ENCODE measurements around the gene FKBP14.
"Not testable (repeated sequence)": the region's sequence is repeated elsewhere in the genome, so short reads cannot be mapped to it uniquely, and the experiment has no call there.

The FKBP14 gene, protein sequence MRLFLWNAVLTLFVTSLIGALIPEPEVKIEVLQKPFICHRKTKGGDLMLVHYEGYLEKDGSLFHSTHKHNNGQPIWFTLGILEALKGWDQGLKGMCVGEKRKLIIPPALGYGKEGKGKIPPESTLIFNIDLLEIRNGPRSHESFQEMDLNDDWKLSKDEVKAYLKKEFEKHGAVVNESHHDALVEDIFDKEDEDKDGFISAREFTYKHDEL

DNA sequence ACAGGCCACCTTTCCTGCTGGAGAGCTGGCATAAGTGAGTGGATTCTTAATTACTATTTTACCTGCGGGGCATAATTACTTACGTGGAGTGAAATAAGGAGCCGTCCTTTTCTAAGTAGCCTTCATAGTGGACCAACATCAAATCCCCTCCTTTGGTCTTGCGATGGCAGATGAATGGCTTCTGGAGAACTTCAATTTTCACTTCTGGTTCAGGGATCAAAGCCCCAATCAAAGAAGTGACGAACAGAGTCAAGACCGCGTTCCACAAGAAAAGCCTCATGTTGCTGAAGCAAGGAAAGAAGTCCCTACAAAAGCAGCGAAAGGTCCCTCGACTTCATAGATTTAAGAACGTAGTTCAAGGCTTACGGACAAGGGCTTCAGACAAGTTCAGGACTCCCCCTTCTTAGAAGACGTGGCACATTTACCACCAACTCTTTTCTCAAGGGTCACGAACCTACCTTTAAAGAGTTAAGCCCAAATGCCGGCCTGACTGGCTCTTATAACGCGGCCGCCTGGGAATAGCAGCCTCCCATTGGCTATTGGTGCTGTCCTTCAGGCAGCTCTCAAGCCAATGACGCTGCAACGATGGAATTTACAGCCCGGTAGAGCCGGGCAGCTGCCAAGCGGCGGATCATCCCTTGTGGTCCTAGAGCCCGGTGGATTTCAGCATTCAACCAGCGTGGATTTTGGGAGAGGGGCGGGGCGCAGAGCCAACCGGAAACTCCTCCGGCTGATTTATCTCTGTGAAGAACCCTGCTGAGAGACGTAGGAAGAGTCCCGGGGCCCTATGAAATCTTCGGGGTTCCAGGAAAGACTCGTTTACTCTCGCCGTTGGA is at the start of gene FKBP14:
Gene FKBP14, minus strand, starts transcription at position 474 of the 836 bp plus-strand sequence. Its CDS starts 194 bp downstream, at position 280.
- peak; percentile 99 for DNase-seq

DNA sequence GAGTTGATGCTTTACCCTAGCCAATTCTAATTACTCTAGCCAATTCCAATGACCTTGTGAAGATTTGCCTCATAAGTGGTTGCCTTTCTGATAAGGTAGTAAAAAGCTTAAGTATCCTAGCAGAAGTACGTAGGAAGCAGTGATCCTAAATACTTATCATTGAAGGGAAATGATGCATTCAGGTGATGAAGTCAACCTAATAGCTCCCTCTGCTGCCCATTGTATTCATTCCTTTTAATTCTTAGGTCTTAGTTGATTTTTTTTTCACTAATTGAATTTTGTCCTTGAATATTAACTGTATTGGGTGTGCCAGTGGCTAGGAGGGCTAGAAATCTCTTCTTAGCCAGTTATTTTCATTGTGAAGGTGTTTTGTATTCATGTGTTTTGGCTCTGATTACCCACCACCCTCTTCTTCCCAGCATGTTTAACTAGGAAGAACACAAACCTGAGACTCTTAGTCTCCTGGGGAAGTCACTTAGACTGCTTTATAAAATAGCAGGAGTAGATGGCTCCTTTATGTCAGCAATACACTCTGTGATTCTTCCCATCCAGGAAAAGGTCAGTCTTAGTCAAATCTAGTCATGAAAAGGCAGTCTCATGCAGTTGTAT is 48.0 kb upstream of the FKBP14 start:
- DNase-seq = peak; percentile 11

- no peak for DNase-seq
Measured at GRCh38 chr7:30072735-30073134, 46.2 kb upstream of the FKBP14 start.

DNA sequence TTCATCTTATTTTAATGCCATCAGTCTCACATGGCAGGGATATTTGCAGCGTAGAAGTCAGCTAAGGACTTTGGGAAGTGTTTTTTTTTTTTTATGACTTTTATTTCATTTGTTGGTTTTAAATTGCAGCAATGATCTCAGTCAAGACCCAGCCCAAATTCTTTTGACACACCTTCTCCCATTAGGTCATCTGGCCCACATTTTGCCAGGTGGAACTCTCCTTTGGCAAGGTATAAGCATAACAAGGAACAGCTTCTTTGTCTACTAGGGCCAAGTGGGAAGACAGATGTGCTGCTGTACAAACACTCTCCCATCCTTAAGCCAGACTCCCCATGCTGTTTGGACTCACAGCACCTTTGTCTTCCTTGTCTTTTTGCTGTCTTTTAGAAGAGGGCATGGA is 43.5 kb upstream of the FKBP14 start:
- no peak for DNase-seq

DNA sequence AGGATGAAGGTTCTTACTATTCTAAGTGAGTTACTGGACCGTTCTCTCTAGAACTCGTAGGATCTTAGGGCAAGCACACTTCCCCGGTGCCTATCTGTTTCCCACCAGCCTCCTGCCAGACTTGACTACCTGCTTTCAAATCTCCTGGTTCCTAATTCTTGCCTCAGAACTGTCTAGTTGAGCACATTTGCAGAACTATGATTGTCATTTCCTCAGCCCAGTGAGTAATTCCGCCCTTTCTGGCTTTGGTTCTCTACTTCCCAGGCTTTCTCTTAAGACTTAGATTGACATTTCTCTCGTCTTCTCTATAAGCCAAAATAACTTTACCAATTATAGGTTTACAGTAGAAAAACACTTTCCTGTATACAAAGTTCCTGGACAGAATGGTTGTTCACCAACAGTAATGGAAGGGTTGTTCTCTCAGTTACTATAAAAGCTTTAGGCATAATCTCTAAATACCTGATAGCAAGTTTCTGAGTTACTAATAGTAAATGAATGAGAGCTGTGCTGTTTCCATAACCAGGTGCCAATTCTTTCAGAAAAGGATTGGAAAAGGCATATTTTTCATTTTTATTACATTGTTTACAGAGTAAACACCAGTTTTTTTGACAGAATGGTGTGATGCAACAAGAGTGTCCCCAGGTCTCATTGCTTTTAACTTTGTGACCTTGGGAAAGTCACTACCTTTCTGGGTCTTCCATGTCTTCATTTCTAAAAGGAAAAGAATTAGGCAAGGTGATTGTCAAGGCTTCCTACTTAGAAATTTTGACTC is 42.8 kb upstream of the FKBP14 start:
- DNase-seq = no peak

GRCh38 chr7:30068117-30068516 is 41.6 kb upstream of the FKBP14 start:
- no peak for DNase-seq

DNA sequence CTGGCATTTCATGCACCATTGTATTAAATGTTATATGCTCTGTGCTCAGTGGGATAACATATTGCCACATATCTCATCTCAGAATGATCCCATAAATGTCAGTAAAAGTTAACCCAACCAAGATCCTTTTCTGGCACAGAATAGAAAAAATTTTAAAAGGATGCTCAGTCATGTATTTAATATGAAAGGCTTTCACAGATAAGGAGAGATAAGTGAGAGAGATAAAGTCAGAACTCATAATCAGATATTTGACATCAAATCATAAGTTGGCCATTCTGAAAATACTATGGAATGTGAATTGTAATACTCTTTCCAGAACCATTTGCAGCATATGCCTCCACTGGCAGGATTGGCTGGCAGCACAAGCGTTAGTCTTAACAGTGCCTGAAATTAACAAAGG is 40.2 kb upstream of the FKBP14 start:
- no peak for DNase-seq

- DNase-seq = no peak
Measured at GRCh38 chr7:30065746-30066145, 39.2 kb upstream of the FKBP14 start.

- DNase-seq = peak; percentile 45
Measured at GRCh38 chr7:30062587-30062986, 36.1 kb upstream of the FKBP14 start.

DNA sequence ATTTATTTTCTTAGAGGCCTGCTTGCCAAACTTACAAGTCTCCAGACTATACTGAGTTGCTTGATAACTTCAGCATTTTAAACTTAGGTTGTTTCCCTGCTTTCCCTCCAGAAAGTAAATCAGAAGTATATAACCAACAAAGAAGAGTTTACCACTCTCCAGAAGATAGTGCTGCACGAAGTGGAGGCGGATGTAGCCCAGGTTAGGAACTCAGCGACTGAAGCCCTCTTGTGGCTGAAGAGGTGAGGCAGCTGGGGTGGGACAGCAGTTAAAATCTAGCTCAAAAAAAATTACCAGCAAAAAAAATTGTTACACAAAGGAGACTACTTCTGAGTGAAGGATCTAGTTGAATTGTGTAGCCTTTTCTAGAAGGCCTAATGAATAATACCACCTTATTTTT is 35.3 kb upstream of the FKBP14 start:
- not testable (repeated sequence) for DNase-seq

DNA sequence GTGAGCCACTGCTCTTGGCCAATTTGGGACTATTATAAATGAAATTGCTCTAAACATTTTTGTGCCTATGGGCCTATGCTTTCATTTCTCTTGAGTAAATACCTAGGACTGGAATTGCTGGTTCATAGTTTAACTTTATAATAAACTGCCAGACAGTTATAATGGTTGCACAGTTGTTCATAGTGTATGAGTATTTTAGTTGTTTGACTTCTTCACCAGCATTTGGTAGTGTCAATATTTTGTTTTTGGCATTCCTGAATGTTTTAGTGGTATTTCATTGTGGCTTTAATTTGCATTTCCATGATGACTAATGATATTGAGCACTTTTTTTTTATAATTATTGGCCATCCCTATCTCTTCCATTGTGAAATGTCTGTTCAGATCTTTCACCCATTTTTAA is 31.2 kb upstream of the FKBP14 start:
- DNase-seq = no peak

DNA sequence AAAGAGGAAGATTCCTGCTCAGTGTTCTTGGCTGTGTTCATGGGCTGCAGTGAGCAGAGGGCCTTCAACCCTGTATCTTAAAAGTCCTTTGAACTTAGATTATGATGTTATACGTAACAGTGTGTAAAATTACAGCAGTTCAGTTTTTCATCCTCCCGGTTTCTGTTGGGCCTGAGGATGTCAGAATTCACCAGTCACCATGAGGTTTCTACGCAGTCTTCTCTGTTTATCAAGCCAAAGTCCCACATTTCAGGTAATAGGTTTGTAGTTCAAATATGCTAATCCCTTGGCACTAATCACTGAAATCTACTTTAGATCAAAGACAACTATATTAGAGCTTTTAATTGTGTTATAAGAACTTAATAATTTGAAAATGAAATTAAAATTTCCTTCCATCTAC is 26.6 kb upstream of the FKBP14 start:
- DNase-seq = no peak

GRCh38 chr7:30049173-30049572 is 22.7 kb upstream of the FKBP14 start:
- no peak for DNase-seq

DNA sequence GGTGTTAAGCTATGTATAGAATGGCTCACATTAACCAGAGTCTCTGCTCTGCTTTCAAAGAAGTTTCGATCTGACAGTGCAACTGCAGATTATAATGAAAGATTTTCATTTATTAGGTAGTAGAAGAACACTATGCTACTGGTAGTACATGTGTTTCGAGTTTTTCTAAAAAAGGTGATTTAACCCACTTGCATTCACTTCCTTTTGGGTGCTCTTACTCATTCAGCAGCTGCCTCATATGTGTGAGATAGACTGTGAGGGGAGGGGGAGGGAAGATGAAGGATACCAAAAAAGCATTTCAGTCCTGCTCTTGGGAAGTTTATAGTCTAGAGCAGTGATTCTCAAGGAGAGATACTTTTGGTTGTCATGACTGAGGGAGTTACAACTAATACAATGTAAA is 22.1 kb upstream of the FKBP14 start:
- no peak for DNase-seq

DNA sequence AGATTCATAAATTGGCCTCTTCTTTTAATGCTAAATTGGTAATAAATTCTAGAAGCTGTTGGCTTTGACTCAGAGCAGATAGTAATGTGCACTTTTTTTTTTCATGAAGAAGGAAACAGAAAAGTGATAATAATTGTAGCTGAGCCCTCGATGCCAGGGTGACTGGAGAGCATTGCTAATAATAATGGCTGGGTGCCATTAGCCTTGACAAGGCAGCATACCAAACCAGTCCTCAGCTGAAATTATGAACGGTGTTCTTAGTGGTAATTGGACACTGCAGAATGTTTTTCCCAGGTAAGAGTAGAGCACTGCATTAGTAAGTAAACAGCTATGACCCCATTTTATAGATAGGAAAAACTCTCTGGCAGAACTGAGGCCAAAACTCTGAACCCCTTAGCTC is 20.6 kb upstream of the FKBP14 start:
- DNase-seq = no peak

- DNase-seq = no peak
Measured at GRCh38 chr7:30046127-30046770, 19.7 kb upstream of the FKBP14 start.

DNA sequence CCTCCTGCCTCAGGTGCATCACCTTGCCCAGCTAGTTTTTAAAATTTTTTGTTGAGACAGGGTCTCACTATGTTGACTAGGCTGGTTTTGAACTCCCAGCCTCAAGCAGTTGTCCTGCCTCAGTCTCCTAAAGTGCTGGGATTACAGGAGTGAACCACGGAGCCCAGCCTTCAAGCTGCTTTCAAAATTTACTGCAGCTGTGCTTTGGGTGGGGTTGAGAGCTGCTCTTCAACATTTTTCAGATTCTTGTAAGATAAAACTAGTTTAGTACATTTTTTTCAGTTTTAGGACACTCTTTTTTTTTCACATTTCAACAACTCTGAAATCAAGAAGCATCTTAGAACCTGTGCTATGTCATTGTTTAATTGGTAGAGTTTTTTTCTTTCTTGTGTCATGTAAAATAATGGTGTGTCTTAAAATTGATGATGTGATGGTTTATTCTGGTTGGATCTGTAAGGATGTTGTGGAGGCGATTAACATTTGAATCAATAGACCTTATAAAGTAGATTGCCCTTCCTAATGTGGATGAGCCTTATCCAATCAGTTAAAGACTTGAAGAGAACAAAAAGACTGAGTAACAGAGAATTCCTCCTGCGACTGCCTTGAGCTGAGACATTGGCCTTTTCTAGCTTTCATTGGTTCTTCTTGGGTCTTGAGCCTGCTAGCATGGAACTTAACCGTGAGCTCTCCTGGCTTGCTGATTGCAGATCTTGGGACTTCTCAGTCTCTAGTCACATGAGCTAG is 15.2 kb upstream of the FKBP14 start:
- no peak for DNase-seq

DNA sequence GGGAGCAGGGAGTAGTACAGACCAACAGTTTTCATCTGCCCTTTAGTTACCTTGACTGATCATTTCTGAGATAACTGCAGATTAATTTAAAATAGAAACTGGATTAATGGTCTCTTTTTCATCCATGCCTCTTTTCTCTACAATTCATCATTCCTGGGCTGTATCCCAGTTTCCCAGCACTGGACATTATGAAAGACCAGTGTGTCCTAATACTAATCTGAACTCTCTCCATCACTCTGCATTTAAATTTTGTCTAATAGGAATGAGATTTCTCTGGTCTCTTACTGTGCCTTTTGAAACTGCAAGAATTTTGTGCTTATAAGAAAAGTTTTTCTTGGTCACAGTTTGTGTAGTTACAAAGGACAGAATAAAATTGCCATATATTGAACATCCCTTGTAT is 14.4 kb upstream of the FKBP14 start:
- no peak for DNase-seq

GRCh38 chr7:30038196-30038980 is 11.9 kb upstream of the FKBP14 start:
- DNase-seq = no peak

DNA sequence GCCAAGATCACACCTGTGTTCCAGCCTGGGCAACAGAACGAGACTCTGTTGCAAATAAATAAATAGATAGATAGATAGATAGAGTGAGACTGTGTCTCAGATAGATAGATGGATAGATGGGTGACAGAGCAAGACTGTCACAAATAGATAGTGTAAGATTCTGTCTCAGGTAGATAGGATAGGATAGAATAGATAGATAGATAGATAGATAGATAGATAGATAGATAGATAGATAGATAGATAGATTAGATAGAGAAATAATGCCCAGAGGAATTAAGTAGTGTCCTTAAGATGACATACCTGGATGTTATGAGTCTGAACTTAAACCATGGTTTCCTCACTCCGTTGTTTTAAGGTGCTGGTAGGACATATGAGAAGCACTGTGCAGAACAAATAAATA is 9.7 kb upstream of the FKBP14 start:
- no peak for DNase-seq

DNA sequence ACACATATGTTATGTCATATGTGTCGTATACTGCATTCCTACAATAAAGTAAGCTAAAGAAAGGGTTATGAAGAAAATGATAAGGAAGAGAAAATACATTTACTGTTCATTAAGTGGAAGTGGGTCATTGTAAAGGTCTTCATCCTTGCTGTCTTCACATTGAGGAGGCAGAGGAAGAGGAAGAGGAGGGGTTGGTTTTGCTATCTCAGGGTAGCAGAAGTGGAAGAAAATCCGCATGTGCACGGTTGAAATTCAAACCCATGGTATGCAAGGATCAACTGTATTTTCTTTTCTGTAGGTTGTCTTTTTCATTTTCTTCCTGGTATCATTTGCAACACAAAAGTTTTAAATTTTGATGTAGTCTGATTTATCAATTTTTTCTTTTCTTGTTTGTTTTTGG is 8.0 kb upstream of the FKBP14 start:
- no peak for DNase-seq
